HEK293 (cell line): ENCODE data around the gene MRPS16.

Experiments used
- CTCF ChIA-PET: fragments of 350-600 bp; formaldehyde crosslinking; extraction: SDS; loops from one replicate; lab custom pipeline; 2021; ENCODE audit warnings: antibody characterized with exemption; lab: Yijun Ruan, JAX
- POLR2A ChIA-PET: fragments of 300-600 bp; formaldehyde crosslinking; extraction: SDS; loops from one replicate; lab custom pipeline; 2020; ENCODE audit warnings: antibody characterized with exemption, inconsistent platforms; lab: Yijun Ruan, JAX
- H3K27ac ChIP-seq: fragments of 200-500 bp; sonication (Bioruptor generic); 2 replicates; pipeline ENCODE4 v1.5.1; 2014; ENCODE audit warnings: low read depth, low read length, control low read depth, inconsistent platforms; ENCODE audit errors: extremely low read depth
- H3K36me3 ChIP-seq, 2 experiments: fragments of 200-500 bp in 1 of 2; sonication (Bioruptor generic) in 1 of 2; 1 replicate in 1 of 2; 2 replicates in 1 of 2; pipeline ENCODE4 v1.5.1; 2014 to 2017; ENCODE audit warnings: inconsistent platforms in 2 of 2, low read length in 2 of 2; ENCODE audit not compliant: control insufficient read depth in 2 of 2, insufficient read depth in 1 of 2
- H3K4me1 ChIP-seq: fragments of 200-500 bp; sonication (Bioruptor generic); 2 replicates; pipeline ENCODE4 v1.5.1; 2014; ENCODE audit warnings: mild to moderate bottlenecking, low read length, inconsistent platforms; ENCODE audit not compliant: control insufficient read depth, insufficient read depth
- H3K4me3 ChIP-seq: 2 replicates; pipeline ENCODE4 v1.5.1; 2011; ENCODE audit warnings: low read depth, mild to moderate bottlenecking, control low read depth, low read length, moderate library complexity
- H3K9me3 ChIP-seq: fragments of 200-500 bp; sonication (Bioruptor generic); 2 replicates; pipeline ENCODE4 v1.5.1; 2014; ENCODE audit warnings: low read depth, low read length, inconsistent platforms; ENCODE audit not compliant: control insufficient read depth, insufficient read depth
- BCL11A ChIP-seq: fragments of 450-650 bp; formaldehyde crosslinking; IDR thresholded peaks from 2 replicates; pipeline ENCODE4 v1.5.1; 2016; ENCODE audit warnings: low read depth, missing biosample characterization, missing genetic modification characterization
- EGR2 ChIP-seq: fragments of 450-650 bp; formaldehyde crosslinking; IDR thresholded peaks from 2 replicates; pipeline ENCODE4 v1.5.1; 2016; ENCODE audit warnings: low read depth, missing biosample characterization, missing genetic modification characterization
- GLIS1 ChIP-seq: fragments of 450-650 bp; formaldehyde crosslinking; IDR thresholded peaks from 2 replicates; pipeline ENCODE4 v1.5.1; 2016; ENCODE audit warnings: missing biosample characterization, missing genetic modification characterization
- PRDM1 ChIP-seq: fragments of 450-650 bp; formaldehyde crosslinking; IDR thresholded peaks from 2 replicates; pipeline ENCODE4; 2016; ENCODE audit warnings: missing biosample characterization, missing genetic modification characterization
- ZBTB48 ChIP-seq: fragments of 450-650 bp; formaldehyde crosslinking; IDR thresholded peaks from 2 replicates; pipeline ENCODE4 v1.5.1; 2016; ENCODE audit warnings: missing biosample characterization, missing genetic modification characterization
- ZFP3 ChIP-seq: fragments of 450-650 bp; formaldehyde crosslinking; IDR thresholded peaks from 2 replicates; pipeline ENCODE4 v1.5.1; 2016; ENCODE audit warnings: low read depth, missing biosample characterization, missing genetic modification characterization
- ZNF133 ChIP-seq: fragments of 450-650 bp; formaldehyde crosslinking; IDR thresholded peaks from 2 replicates; pipeline ENCODE4 v1.5.1; 2016; ENCODE audit warnings: missing biosample characterization, missing genetic modification characterization
- ZNF140 ChIP-seq: fragments of 450-650 bp; formaldehyde crosslinking; IDR thresholded peaks from 2 replicates; pipeline ENCODE4 v1.5.1; 2016; ENCODE audit warnings: missing biosample characterization, missing genetic modification characterization
- ZNF157 ChIP-seq: fragments of 450-650 bp; formaldehyde crosslinking; IDR thresholded peaks from 2 replicates; pipeline ENCODE4 v1.5.1; 2016; ENCODE audit warnings: missing biosample characterization, missing genetic modification characterization
- ZNF426 ChIP-seq: fragments of 450-650 bp; formaldehyde crosslinking; IDR thresholded peaks from 2 replicates; pipeline ENCODE4 v1.5.1; 2017; ENCODE audit warnings: missing biosample characterization, missing genetic modification characterization, mild to moderate bottlenecking, inconsistent platforms, moderate library complexity
- ZNF549 ChIP-seq: fragments of 450-650 bp; IDR thresholded peaks from 2 replicates; pipeline ENCODE4 v1.5.1; 2018; ENCODE audit warnings: missing biosample characterization, missing genetic modification characterization, mild to moderate bottlenecking, inconsistent platforms, moderate library complexity
- ZNF555 ChIP-seq: fragments of 450-650 bp; formaldehyde crosslinking; conservative IDR thresholded peaks from 2 replicates; pipeline ENCODE4 v1.5.1; 2017; ENCODE audit warnings: missing biosample characterization, mild to moderate bottlenecking, missing genetic modification characterization, inconsistent platforms
- ZNF623 ChIP-seq: fragments of 450-650 bp; formaldehyde crosslinking; IDR thresholded peaks from 2 replicates; pipeline ENCODE4 v1.5.1; 2016; ENCODE audit warnings: missing biosample characterization, missing genetic modification characterization
- ZNF654 ChIP-seq: fragments of 450-650 bp; formaldehyde crosslinking; IDR thresholded peaks from 2 replicates; pipeline ENCODE4 v1.5.1; 2016; ENCODE audit warnings: low read depth, missing biosample characterization, missing genetic modification characterization
- ZNF76 ChIP-seq: fragments of 450-650 bp; formaldehyde crosslinking; IDR thresholded peaks from 2 replicates; pipeline ENCODE4; 2016; ENCODE audit warnings: low read depth, missing biosample characterization, missing genetic modification characterization, borderline replicate concordance
- ZNF792 ChIP-seq: fragments of 450-650 bp; formaldehyde crosslinking; IDR thresholded peaks from 2 replicates; pipeline ENCODE4 v1.5.1; 2016; ENCODE audit warnings: missing biosample characterization, missing genetic modification characterization
- TF ChIP-seq, protein P1 (sequence below): fragments of 450-650 bp; formaldehyde crosslinking; IDR thresholded peaks from 2 replicates; pipeline ENCODE4 v1.5.1; 2016; ENCODE audit warnings: missing biosample characterization, missing genetic modification characterization
- TF ChIP-seq, protein P2 (sequence below): fragments of 450-650 bp; formaldehyde crosslinking; IDR thresholded peaks from 2 replicates; pipeline ENCODE4 v1.5.1; 2016; ENCODE audit warnings: missing biosample characterization, missing genetic modification characterization
- TF ChIP-seq, protein P3 (sequence below): fragments of 450-650 bp; formaldehyde crosslinking; IDR thresholded peaks from 2 replicates; pipeline ENCODE4 v1.5.1; 2016; ENCODE audit warnings: missing biosample characterization, missing genetic modification characterization
- TF ChIP-seq, protein P4 (sequence below): fragments of 450-650 bp; formaldehyde crosslinking; IDR thresholded peaks from 2 replicates; pipeline ENCODE4 v1.5.1; 2016; ENCODE audit warnings: missing biosample characterization, missing genetic modification characterization

Gene MRPS16

DNA sequence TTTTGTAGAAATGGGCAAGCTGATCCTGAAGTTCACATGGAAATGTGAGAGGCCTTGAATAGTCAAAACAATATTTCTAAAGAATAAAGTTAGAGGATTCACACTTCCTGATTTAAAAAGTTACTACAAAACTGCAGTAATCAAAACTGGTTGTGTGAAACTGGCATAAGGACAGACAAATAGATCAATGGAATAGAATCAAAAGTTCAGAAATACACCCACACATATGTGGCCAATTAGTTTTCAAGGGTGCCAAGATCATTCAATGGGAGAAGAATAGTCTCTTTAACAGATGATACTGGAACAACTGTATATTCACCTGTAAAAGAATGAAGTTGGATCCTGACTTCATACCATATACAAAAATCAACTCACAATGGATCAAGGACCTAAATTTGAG is 33.1 kb downstream of the MRPS16 start:
- Histone ChIP-seq H3K9me3 (no peaks in the 10 kb centered on the region), H3K4me1 (no peaks in the 10 kb centered on the region), H3K4me3 (no peak overlapping the region), H3K36me3 (peaks cover 7 to 18% of the 10 kb centered on the region in 2 experiments; a peak in 2 of 3 replicates), H3K27ac (no peak overlapping the region)
- TF ChIP-seq, protein P1, sequence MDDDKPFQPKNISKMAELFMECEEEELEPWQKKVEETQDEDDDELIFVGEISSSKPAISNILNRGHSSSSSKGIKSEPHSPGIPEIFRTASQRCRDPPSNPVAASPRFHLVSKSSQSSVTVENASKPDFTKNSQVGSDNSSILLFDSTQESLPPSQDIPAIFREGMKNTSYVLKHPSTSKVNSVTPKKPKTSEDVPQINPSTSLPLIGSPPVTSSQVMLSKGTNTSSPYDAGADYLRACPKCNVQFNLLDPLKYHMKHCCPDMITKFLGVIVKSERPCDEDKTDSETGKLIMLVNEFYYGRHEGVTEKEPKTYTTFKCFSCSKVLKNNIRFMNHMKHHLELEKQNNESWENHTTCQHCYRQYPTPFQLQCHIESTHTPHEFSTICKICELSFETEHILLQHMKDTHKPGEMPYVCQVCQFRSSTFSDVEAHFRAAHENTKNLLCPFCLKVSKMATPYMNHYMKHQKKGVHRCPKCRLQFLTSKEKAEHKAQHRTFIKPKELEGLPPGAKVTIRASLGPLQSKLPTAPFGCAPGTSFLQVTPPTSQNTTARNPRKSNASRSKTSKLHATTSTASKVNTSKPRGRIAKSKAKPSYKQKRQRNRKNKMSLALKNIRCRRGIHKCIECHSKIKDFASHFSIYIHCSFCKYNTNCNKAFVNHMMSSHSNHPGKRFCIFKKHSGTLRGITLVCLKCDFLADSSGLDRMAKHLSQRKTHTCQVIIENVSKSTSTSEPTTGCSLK (tag by site-specific recombination) = no peak
- ChIA-PET CTCF (interaction anchor here (0.6 to 1.8 kb wide), 5 partner anchors 9 to 122 kb away, joined by 3 to 5 read pairs (median 4); partner anchors contain the start of gene P4HA1), POLR2A (no interaction called here)

DNA sequence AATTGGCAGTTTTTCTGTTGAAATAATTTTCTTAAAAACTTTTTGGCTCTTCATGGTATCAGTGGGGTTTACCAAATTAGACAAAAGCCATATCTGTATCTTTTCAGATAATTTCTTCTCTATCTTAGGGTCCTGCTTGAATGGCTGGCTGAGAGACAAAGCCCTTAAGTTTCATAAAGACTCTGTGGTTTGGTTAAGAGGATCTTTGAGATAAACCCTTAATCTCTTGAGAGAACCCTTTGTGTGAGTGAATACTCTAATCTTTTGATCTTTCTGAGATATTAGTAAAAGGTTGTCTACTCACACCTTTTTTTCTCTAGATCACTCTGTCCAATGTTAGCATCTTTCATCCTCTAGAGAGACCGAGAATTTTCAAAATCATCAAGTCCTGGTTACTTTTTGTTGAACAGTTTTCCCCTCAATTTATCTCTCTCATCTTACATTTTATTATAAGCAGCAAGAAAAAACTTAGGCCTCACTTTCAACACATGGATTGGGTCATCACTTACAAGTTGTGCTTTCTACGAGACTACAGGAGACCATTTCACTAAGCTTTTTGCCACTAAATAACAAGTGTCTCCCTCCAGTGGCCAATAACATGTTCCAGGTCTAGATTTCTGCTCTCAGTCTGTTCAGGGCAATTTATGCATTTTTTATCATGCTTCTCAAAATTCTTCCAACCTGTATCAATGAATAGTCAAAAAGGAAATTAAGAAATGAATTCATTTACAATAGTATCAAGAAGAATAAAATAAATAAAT is 33.8 kb downstream of the MRPS16 start:
- ChIA-PET POLR2A (no interaction called here), CTCF (interaction anchor here (0.7 to 1.8 kb wide), 10 partner anchors 9 to 853 kb away, joined by 3 to 8 read pairs (median 4); partner anchors contain the start of gene P4HA1)
- no peak for TF ChIP-seq ZNF623
- TF ChIP-seq ZNF133 (tag by site-specific recombination) = no peak
- TF ChIP-seq PRDM1 (tag by site-specific recombination) = 0 out of 2 replicates have a peak, but pooled peaks have one; percentile 31
- no peak for TF ChIP-seq EGR2 (tag by site-specific recombination)
- peak; percentile 8; the same call in 1 of the 2 replicates for TF ChIP-seq ZNF654 (tag by site-specific recombination)
- TF ChIP-seq, protein P2, sequence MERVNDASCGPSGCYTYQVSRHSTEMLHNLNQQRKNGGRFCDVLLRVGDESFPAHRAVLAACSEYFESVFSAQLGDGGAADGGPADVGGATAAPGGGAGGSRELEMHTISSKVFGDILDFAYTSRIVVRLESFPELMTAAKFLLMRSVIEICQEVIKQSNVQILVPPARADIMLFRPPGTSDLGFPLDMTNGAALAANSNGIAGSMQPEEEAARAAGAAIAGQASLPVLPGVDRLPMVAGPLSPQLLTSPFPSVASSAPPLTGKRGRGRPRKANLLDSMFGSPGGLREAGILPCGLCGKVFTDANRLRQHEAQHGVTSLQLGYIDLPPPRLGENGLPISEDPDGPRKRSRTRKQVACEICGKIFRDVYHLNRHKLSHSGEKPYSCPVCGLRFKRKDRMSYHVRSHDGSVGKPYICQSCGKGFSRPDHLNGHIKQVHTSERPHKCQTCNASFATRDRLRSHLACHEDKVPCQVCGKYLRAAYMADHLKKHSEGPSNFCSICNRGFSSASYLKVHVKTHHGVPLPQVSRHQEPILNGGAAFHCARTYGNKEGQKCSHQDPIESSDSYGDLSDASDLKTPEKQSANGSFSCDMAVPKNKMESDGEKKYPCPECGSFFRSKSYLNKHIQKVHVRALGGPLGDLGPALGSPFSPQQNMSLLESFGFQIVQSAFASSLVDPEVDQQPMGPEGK (tag by site-specific recombination) = no peak
- no peak for TF ChIP-seq GLIS1
- no peak for TF ChIP-seq ZFP3 (tag by site-specific recombination)
- TF ChIP-seq ZBTB48 = no peak

DNA sequence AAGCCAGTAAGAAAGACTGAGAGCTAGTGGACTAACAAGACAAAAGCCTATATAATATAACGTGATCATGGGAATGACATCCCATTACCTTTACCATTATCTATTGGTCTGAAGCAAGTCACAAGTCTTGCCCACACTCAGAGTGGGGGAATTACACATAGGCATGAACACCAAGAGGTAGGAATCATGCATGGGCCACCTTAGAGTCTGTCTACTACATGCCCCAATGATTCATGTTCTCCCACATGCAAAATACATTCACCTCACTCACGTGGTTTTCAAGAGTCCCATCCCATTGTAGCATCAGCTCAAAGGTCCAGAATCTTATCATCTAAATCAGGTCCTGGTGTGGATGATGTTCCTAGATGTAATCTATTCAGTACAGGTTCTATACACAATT is 34.8 kb downstream of the MRPS16 start:
- POLR2A ChIA-PET = interaction anchor here (0.7 kb wide), 1 partner anchor 49 kb away, joined by 3 read pairs; no protein-coding TSS in a partner anchor
- H3K27ac ChIP-seq = no peak overlapping the region
- H3K4me1 ChIP-seq = no peaks in the 10 kb centered on the region
- CTCF ChIA-PET = interaction anchor here (0.7 to 1.8 kb wide), 3 partner anchors 11 to 49 kb away, joined by 3 to 8 read pairs (median 4); no protein-coding TSS in a partner anchor
- H3K9me3 ChIP-seq = no peaks in the 10 kb centered on the region
- TF ChIP-seq ZNF792 (tag by site-specific recombination) (no peak), ZNF140 (tag by site-specific recombination) (no peak), ZNF76 (no peak), ZNF157 (tag by site-specific recombination) (no peak), ZNF555 (tag by site-specific recombination) (no peak), BCL11A (no peak), ZNF426 (tag by site-specific recombination) (no peak), ZNF549 (no peak)
- TF ChIP-seq, protein P3, sequence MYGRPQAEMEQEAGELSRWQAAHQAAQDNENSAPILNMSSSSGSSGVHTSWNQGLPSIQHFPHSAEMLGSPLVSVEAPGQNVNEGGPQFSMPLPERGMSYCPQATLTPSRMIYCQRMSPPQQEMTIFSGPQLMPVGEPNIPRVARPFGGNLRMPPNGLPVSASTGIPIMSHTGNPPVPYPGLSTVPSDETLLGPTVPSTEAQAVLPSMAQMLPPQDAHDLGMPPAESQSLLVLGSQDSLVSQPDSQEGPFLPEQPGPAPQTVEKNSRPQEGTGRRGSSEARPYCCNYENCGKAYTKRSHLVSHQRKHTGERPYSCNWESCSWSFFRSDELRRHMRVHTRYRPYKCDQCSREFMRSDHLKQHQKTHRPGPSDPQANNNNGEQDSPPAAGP = no peak
- TF ChIP-seq, protein P4, sequence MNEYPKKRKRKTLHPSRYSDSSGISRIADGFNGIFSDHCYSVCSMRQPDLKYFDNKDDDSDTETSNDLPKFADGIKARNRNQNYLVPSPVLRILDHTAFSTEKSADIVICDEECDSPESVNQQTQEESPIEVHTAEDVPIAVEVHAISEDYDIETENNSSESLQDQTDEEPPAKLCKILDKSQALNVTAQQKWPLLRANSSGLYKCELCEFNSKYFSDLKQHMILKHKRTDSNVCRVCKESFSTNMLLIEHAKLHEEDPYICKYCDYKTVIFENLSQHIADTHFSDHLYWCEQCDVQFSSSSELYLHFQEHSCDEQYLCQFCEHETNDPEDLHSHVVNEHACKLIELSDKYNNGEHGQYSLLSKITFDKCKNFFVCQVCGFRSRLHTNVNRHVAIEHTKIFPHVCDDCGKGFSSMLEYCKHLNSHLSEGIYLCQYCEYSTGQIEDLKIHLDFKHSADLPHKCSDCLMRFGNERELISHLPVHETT (tag by site-specific recombination) = no peak
- no peak overlapping the region for H3K4me3 ChIP-seq
- peaks cover 7 to 18% of the 10 kb centered on the region in 2 experiments; a peak in 2 of 3 replicates for H3K36me3 ChIP-seq

More for the DNA sequence above, 33.8 kb downstream of the MRPS16 start:
- H3K36me3 ChIP-seq = peaks cover 7 to 18% of the 10 kb centered on the region in 2 experiments; a peak in 2 of 3 replicates
- no peaks in the 10 kb centered on the region for H3K4me1 ChIP-seq
- no peak overlapping the region for H3K4me3 ChIP-seq
- H3K27ac ChIP-seq = no peak overlapping the region
- no peaks in the 10 kb centered on the region for H3K9me3 ChIP-seq
